Measurements from ENCODE around the gene TTYH3. TPM values are rescaled to one million over a fixed set of nuclear protein-coding genes. Genes with fewer than 3 reads are reported as not detected.

The TTYH3 gene
- total and polyA plus RNA-seq, 9 of the 15 experiments (the other 6 are each of a cell fraction or from before 2014, with no cell fraction given): 0.01 to 5.5 (median 1.1) TPM

DNA sequence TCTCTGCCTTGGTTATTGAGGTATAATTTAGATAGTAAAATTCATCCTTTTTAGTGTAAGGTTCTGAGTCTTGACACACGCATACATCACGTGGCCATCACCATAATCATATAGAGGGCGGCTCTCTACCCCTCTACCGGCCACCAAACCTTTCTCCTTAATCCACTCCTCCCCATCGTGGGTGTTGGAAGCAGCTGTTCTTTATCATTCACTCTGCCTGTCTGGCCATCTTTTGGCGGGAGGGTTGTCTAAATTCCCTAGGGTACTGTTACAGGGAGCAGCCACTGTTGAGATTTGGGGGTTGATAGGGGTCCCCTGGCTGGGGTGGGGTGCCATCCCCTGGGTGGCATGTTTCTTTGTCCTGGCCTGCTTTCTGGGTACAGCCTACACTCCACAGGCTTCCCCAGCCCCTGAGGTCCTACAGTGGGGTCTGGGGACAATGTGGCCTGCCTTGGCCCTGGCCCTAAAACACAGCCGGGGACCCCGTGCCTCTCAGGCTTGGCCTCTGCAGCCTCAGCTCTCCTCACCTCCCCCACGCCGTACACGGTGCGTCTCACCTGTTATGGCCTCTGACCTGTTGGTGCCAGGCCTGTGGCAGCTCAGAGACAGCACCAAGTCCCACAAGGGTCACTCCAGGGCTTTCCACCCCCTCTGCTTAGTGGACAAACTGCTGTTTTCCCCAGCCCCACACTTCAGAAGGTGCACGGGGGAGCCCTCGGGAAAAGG, 73.7 kb downstream of the TTYH3 start:
- peaks cover 0 to 43% of the 10 kb centered on the region in 2 experiments; a peak in 3 of 5 replicates for H3K4me1 ChIP-seq (replicated peaks in 1 of 2; ENCODE audit: control insufficient read depth in 2 of 2, insufficient read depth in 2 of 2, low read length in 2 of 2)
- H3K27ac ChIP-seq (ENCODE audit: extremely low read depth, low read depth, low read length): no peak overlapping the region
- no peaks in the 10 kb centered on the region for H3K9me3 ChIP-seq (replicated peaks; ENCODE audit: control insufficient read depth, insufficient read depth, low read depth, low read length)
- H3K79me2 ChIP-seq (ENCODE audit: control insufficient read depth, insufficient read depth, low read length): no peaks in the 10 kb centered on the region
- H2AFZ ChIP-seq (ENCODE audit: low read depth, low read length): no peak overlapping the region
- in situ Hi-C loops (cut with MboI) (no loop called here), intact Hi-C loops (cut with micrococcal nuclease) (no loop called here)
- WGBS (ENCODE audit: insufficient coverage, low coverage, missing lambda C conversion rate): 15% methylated on average over 14 of the region's 14 CpGs
- FAIRE-seq: no peak
- H3K9me1 ChIP-seq (ENCODE audit: control insufficient read depth, insufficient read depth, low read length): no peaks in the 10 kb centered on the region
- H3K9ac ChIP-seq (ENCODE audit: insufficient read depth in 1 of 2, low read depth in 2 of 2, low read length in 2 of 2): no peak overlapping the region
- peaks cover 21 to 46% of the 10 kb centered on the region in 2 experiments; a peak in 4 of 5 replicates for H3K27me3 ChIP-seq (ENCODE audit: control insufficient read depth in 2 of 2, insufficient read depth in 2 of 2, low read length in 2 of 2)
- POLR2A ChIA-PET: interaction anchor here (0.6 to 1.1 kb wide), 4 partner anchors 8 to 20 kb away, joined by 3 to 5 read pairs (median 3); no protein-coding TSS in a partner anchor
- no peak overlapping the region for H3K4me2 ChIP-seq (ENCODE audit: insufficient read depth, low read length)
- DNase-seq (ENCODE audit: extremely low read depth in 1 of 4, low spot score in 3 of 4): no peak
- no peak for ATAC-seq
- H3K4me3 ChIP-seq: no peak overlapping the region
- no TSS peak for BruUV-seq (replicated peaks)
- CTCF ChIA-PET (ENCODE audit: low intra/inter-chr PET ratio): no interaction called here
- H3K36me3 ChIP-seq (ENCODE audit: control insufficient read depth, insufficient read depth, low read length): no peaks in the 10 kb centered on the region
- H4K20me1 ChIP-seq (replicated peaks; ENCODE audit: control insufficient read depth, insufficient read depth, low read length): 0 out of 2 replicates have a peak, but pooled peaks cover 7% of the 10 kb centered on the region
- no peak for TF ChIP-seq NCOR1 (IDR thresholded peaks at IDR 0.05)
- no peak for TF ChIP-seq FOXM1 (IDR thresholded peaks at IDR 0.05; ENCODE audit: low read depth)
- no peak for TF ChIP-seq FOXM1 (CRISPR knock-in tag; IDR thresholded peaks at IDR 0.05; ENCODE audit: low read depth)
- TF ChIP-seq ZNF347 (CRISPR knock-in tag; IDR thresholded peaks at IDR 0.05; ENCODE audit: low read depth): no peak
- TF ChIP-seq, protein P1, sequence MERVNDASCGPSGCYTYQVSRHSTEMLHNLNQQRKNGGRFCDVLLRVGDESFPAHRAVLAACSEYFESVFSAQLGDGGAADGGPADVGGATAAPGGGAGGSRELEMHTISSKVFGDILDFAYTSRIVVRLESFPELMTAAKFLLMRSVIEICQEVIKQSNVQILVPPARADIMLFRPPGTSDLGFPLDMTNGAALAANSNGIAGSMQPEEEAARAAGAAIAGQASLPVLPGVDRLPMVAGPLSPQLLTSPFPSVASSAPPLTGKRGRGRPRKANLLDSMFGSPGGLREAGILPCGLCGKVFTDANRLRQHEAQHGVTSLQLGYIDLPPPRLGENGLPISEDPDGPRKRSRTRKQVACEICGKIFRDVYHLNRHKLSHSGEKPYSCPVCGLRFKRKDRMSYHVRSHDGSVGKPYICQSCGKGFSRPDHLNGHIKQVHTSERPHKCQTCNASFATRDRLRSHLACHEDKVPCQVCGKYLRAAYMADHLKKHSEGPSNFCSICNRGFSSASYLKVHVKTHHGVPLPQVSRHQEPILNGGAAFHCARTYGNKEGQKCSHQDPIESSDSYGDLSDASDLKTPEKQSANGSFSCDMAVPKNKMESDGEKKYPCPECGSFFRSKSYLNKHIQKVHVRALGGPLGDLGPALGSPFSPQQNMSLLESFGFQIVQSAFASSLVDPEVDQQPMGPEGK (CRISPR knock-in tag; IDR thresholded peaks at IDR 0.05; ENCODE audit: borderline replicate concordance): no peak
- TF ChIP-seq, protein P2, sequence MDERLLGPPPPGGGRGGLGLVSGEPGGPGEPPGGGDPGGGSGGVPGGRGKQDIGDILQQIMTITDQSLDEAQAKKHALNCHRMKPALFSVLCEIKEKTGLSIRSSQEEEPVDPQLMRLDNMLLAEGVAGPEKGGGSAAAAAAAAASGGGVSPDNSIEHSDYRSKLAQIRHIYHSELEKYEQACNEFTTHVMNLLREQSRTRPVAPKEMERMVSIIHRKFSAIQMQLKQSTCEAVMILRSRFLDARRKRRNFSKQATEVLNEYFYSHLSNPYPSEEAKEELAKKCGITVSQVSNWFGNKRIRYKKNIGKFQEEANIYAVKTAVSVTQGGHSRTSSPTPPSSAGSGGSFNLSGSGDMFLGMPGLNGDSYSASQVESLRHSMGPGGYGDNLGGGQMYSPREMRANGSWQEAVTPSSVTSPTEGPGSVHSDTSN (CRISPR knock-in tag; IDR thresholded peaks at IDR 0.05; ENCODE audit: low read depth): no peak
- TF ChIP-seq, protein P2 (tag; conservative IDR thresholded peaks at IDR 0.05; ENCODE audit: low read depth): no peak
- TF ChIP-seq, protein P3, sequence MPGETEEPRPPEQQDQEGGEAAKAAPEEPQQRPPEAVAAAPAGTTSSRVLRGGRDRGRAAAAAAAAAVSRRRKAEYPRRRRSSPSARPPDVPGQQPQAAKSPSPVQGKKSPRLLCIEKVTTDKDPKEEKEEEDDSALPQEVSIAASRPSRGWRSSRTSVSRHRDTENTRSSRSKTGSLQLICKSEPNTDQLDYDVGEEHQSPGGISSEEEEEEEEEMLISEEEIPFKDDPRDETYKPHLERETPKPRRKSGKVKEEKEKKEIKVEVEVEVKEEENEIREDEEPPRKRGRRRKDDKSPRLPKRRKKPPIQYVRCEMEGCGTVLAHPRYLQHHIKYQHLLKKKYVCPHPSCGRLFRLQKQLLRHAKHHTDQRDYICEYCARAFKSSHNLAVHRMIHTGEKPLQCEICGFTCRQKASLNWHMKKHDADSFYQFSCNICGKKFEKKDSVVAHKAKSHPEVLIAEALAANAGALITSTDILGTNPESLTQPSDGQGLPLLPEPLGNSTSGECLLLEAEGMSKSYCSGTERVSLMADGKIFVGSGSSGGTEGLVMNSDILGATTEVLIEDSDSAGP (CRISPR knock-in tag; IDR thresholded peaks at IDR 0.05): no peak
- no peak for TF ChIP-seq KLF13 (tag; IDR thresholded peaks at IDR 0.05; ENCODE audit: borderline replicate concordance, low read depth)
- no peak for TF ChIP-seq CREB1 (IDR thresholded peaks at IDR 0.05)
- TF ChIP-seq CREB1 (CRISPR knock-in tag; IDR thresholded peaks at IDR 0.05): no peak
- TF ChIP-seq LCOR (CRISPR knock-in tag; IDR thresholded peaks at IDR 0.05): no peak
- no peak for TF ChIP-seq ZNF780A (CRISPR knock-in tag; IDR thresholded peaks at IDR 0.05)
- TF ChIP-seq, protein P4, sequence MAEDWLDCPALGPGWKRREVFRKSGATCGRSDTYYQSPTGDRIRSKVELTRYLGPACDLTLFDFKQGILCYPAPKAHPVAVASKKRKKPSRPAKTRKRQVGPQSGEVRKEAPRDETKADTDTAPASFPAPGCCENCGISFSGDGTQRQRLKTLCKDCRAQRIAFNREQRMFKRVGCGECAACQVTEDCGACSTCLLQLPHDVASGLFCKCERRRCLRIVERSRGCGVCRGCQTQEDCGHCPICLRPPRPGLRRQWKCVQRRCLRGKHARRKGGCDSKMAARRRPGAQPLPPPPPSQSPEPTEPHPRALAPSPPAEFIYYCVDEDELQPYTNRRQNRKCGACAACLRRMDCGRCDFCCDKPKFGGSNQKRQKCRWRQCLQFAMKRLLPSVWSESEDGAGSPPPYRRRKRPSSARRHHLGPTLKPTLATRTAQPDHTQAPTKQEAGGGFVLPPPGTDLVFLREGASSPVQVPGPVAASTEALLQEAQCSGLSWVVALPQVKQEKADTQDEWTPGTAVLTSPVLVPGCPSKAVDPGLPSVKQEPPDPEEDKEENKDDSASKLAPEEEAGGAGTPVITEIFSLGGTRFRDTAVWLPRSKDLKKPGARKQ (CRISPR knock-in tag; IDR thresholded peaks at IDR 0.05): no peak
